DMS153 treated with DMSO at 0.1 percent for 48 hours (cell line): ENCODE measurements around the gene DLG1.
A peak's percentile ranks its signal among the peaks of the same experiment; 100 is the strongest.

ENCODE experiments used
- DNase-seq: peaks from one replicate; lab custom pipeline; 2025; ENCODE audit not compliant: unreplicated experiment; lab: John Stamatoyannopoulos, UW

The DLG1 gene

GRCh38 chr3:197248341-197248740, 50.1 kb downstream of the DLG1 start:
- no peak for DNase-seq

GRCh38 chr3:197244751-197245150, 53.7 kb downstream of the DLG1 start:
- no peak for DNase-seq

DNA sequence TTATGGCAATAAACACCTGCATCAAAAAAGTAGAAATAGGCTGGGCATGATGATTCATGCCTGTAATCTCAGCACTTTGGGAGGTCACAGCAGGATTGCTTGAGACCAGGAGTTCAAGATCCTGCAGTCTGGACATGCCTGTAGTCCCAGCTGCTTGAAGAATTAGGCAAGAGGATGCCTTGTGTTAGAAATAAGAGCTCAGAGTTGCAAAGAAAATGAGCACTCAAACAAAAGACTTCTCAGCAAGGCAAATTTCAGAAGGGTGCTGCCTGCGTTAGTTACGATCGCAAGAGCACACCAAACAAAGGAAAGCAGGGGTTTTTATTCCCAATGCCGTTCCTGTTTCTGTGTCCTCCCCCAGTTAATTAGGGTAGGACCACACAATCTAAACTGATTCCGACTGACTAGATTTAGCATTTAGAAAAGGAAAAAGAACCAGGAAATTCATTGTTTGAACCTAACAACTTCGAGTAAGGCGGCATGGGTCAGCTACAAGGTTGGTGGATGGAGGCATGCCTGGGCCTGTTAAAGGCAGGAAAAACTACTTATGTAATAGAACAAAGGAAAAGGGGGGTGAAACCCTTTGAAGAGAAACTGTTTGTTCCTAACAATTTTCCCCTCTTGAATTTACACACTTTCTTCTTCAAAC, 55.5 kb downstream of the DLG1 start:
- no peak for DNase-seq

- DNase-seq: no peak
Measured at GRCh38 chr3:197241173-197241572, 57.2 kb downstream of the DLG1 start.

- DNase-seq: no peak
Measured at GRCh38 chr3:197239857-197240256, 58.6 kb downstream of the DLG1 start.

- DNase-seq: no peak
Measured at GRCh38 chr3:197238842-197239241, 59.6 kb downstream of the DLG1 start.

GRCh38 chr3:197237897-197238296, 60.5 kb downstream of the DLG1 start:
- DNase-seq: no peak

DNA sequence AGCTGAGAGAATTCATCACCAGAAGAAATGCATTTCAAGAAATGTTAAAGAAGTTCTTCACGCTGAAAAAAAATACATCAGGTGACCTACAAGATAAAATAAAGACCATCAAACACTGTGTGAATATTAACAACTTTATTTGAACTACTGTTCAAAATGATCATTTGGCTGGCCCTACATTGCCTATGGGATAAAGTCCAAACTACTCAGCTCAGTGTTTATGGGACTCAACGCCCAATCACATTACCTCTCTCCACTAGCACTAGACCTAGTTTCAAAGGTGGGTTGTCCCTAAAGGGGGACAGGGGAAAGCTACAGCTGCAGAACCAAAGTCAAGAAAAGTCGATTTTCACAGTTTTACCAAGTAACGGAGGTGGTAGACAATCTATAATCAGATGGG, 62.0 kb downstream of the DLG1 start:
- DNase-seq: no peak

DNA sequence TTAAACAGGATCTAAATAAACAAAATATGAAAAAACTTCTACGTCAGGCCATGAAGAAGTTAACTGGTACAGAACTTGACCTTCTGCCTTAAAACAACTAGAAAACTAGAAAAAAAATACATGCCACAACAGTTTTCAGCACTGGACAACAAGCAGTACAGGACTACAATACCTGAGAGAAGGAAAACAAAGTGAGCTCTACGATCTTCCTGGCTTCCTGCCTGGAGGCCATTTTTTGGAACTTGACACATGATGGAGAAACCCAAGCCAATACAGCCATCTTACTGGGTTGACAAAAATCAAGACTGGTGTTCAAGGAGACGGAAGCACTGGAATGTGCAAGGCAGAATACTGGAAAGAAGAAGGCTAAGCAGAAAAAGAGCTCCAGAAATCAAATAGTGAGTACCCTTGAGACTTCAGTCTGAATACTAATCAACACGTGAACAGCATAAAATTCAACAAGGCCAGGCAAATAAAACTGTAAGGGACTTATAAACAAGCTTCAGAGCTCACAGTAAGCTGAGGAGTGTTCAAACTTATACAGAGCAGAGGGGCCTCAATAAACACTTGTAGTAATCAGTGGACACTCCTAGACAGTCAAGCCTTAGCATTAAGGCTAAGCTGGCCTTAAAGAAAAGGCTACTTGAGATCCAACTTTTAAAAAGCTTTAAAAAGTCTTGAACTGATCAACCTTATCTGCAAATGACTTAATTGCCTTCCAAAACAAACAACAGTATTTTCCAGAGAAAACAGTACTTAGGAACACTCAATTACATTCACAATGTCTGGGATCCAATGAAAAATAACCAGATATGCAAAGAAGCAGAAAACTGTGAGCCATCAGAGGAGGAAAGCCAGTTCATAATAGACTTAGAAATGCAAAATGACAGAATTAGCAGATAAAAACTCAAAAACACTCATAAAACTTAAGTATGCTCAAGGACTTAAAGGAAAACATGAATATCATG, 63.2 kb downstream of the DLG1 start:
- no peak for DNase-seq

- no peak for DNase-seq
Measured at GRCh38 chr3:197231321-197231720, 67.1 kb downstream of the DLG1 start.

GRCh38 chr3:197229836-197230235, 68.6 kb downstream of the DLG1 start:
- DNase-seq: no peak

- DNase-seq: no peak
Measured at GRCh38 chr3:197229178-197229577, 69.2 kb downstream of the DLG1 start.

- no peak for DNase-seq
Measured at GRCh38 chr3:197227780-197228574, 70.4 kb downstream of the DLG1 start.

DNA sequence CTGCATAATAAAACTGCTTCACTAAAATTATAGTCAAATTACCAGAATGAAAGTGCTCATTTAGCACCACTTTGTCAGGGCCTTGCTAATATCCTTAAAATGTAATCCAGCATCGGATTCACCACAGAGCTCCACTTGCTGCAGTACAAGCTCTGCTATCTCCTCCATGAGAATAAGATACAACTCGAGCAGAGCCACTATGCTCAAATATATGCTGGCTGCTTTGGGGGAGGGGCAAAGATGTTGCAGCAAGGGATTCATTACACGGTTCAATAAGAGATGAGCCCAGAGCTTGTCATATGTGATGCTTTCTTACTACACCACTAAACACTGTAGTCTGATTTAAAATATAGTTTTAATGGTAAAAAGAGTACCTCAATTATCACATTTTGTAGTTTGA, 72.2 kb downstream of the DLG1 start:
- DNase-seq: no peak

GRCh38 chr3:197225579-197225978, 72.8 kb downstream of the DLG1 start:
- no peak for DNase-seq

DNA sequence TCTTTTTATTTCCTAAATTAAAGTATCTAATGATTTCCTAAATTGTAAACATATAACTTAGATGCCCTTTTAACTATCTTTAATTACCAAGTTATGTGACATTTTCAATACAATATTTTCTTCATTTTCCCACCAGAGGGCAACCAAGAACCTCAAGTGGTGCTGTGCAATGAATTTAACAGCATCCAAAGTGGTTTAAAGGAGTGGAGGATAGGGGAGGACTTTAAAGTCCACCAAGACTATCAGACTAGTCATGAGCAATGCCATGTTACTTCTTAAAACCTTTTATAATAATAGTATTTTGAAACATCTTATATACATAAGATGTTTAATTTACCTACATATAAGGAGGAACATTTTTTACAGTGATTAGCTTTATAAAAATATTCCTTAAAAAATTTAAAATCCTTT, 74.4 kb downstream of the DLG1 start:
- peak; percentile 39 for DNase-seq

GRCh38 chr3:197222937-197223370, 75.5 kb downstream of the DLG1 start:
- no peak for DNase-seq

DNA sequence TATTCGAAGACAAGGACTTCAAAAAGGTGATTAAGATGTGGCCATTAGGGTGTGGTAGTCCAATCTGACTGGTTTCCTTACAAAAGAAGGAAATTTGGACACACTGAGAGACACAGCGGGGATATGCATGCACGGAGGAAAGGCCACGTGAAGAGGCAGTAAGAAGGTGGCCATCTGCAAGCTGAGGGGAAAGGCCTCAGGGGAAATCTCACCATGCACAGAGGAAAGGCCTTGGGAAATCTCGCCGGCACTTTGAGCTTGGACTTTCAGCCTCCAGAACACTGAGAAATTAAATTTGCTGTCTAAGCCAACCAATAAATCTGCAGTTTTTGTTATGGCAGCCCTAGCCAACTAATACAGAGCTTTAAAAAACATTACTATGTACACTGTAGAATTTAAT, 78.8 kb downstream of the DLG1 start:
- DNase-seq: no peak

- DNase-seq: no peak
Measured at GRCh38 chr3:197218210-197218609, 80.2 kb downstream of the DLG1 start.

DNA sequence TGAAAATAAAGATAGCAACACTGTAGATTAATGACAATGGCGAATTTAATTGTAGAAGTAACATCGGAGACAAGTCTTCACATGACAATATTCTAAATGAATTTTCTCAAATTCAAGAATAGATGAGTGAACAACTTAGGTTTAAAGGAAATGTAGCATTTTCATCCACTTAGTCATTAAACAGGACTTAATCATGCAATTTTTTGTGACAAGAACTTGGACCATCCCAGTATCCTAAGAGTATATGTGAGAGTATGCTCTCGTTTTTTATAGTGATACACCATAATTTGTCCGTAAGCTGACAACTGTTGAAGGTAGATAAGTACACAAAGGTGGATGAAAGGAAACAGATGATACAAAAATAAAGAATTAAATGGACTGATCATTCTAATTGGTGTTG, 81.5 kb downstream of the DLG1 start:
- no peak for DNase-seq

DNA sequence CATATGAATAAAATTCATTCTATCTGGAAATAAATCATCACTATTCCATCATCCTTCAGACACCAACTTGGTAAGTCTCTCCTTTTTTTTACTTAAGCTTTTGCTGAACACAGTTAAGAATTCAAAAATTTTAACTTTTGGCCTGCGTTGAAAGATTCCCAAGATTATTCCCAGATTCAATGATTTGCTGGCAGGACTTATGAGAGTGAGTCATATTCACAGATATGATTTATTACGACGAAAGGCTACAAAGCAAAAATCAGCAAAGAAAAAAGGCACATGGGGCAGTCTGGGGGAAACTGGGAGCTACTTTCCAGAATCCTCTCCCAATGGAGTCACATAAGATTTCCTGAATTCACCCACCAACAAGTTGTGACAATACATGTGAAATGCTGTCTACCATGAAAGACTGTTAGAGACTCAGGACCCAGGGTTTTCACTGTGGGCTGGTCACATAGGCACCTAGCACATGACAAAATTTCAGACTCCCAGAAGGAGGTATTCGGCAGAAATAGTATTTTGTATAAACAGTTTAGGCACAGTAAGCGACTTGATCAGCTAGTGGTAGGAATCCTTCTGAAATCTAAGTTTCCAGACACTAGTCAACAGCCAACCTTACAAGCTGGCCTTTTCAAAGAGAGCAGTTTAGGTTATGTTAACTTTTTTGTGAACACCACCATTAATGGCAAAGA, 82.1 kb downstream of the DLG1 start:
- no peak for DNase-seq
